GM19395 (cell line): ENCODE results near the gene TNFRSF21.

Source experiments
- ATAC-seq: cut with Tn5 transposase; IDR thresholded peaks from one replicate; pipeline ENCODE4 v1.9.1; 2021; ENCODE audit warnings: mild to moderate bottlenecking, moderate library complexity; ENCODE audit not compliant: unreplicated experiment

The TNFRSF21 gene

GRCh38 chr6:47181681-47182080 is 128.0 kb downstream of the TNFRSF21 start:
- no peak for ATAC-seq
